Neural progenitor cell (in vitro differentiated cells): Measurements from ENCODE around the gene PPP1R37. TPM values are rescaled to one million over a fixed set of nuclear protein-coding genes. Genes with fewer than 3 reads are reported as not detected.

Experiments
- DNase-seq: peaks from one replicate; pipeline ENCODE4 v3.0.0-alpha.2; 2016; ENCODE audit warnings: low spot score
- H2AFZ ChIP-seq: fragments of 200-600 bp; sonication (generic); replicated peaks from 2 replicates; pipeline ENCODE4 v1.6.1; 2016; ENCODE audit warnings: antibody characterized with exemption
- H3F3A ChIP-seq: fragments of 200-600 bp; sonication (generic); 2 replicates; pipeline ENCODE4 v1.6.1; 2016; ENCODE audit warnings: antibody characterized with exemption, low read depth
- H3K27ac ChIP-seq: fragments of 200-600 bp; sonication (generic); 2 replicates; pipeline ENCODE4 v1.5.1; 2016; ENCODE audit warnings: mild to moderate bottlenecking
- H3K27me3 ChIP-seq: fragments of 200-600 bp; sonication (generic); 2 replicates; pipeline ENCODE4 v1.6.1; 2016; ENCODE audit warnings: mild to moderate bottlenecking, moderate library complexity
- H3K36me3 ChIP-seq: fragments of 200-600 bp; sonication (generic); 2 replicates; pipeline ENCODE4 v1.5.1; 2016
- H3K4me1 ChIP-seq: fragments of 200-600 bp; sonication (generic); 2 replicates; pipeline ENCODE4 v1.6.1; 2016; ENCODE audit warnings: mixed run types
- H3K4me2 ChIP-seq: fragments of 200-600 bp; sonication (generic); 2 replicates; pipeline ENCODE4 v1.6.1; 2016
- H3K4me3 ChIP-seq: fragments of 200-600 bp; sonication (generic); 2 replicates; pipeline ENCODE4 v1.5.1; 2016
- H3K79me2 ChIP-seq: fragments of 200-600 bp; sonication (generic); 2 replicates; pipeline ENCODE4 v1.6.1; 2016; ENCODE audit warnings: low read depth
- H3K9ac ChIP-seq: fragments of 200-600 bp; sonication (generic); 2 replicates; pipeline ENCODE4 v1.6.1; 2016
- H3K9me3 ChIP-seq: fragments of 200-600 bp; sonication (generic); 2 replicates; pipeline ENCODE4 v1.5.1; 2016; ENCODE audit warnings: low read depth
- H4K20me1 ChIP-seq: fragments of 200-600 bp; sonication (generic); 2 replicates; pipeline ENCODE4 v1.6.1; 2016; ENCODE audit warnings: low read depth
- H3K27ac Mint-ChIP-seq: 3 replicates; pipeline ENCODE4 v1.8.0; 2021; ENCODE audit warnings: mixed read lengths
- H3K27me3 Mint-ChIP-seq: 2 replicates; pipeline ENCODE4 v1.8.0; 2022; ENCODE audit warnings: low read depth, mild to moderate bottlenecking, inconsistent platforms, moderate library complexity, mixed read lengths; ENCODE audit not compliant: insufficient read depth
- H3K36me3 Mint-ChIP-seq: 3 replicates; pipeline ENCODE4 v1.8.0; 2021; ENCODE audit warnings: mixed read lengths
- H3K4me1 Mint-ChIP-seq: 3 replicates; pipeline ENCODE4 v1.8.0; 2021; ENCODE audit warnings: mixed read lengths
- H3K4me3 Mint-ChIP-seq: 3 replicates; pipeline ENCODE4 v1.8.0; 2021; ENCODE audit warnings: mild to moderate bottlenecking, moderate library complexity, mixed read lengths
- H3K9me3 Mint-ChIP-seq: 3 replicates; pipeline ENCODE4 v1.8.0; 2020; ENCODE audit warnings: mixed read lengths
- EZH2 ChIP-seq: fragments of 200-600 bp; sonication (generic); IDR thresholded peaks from 2 replicates; pipeline ENCODE4 v1.6.1; 2017; ENCODE audit warnings: antibody characterized with exemption, mild to moderate bottlenecking, moderate library complexity
- EZH2phosphoT487 ChIP-seq: fragments of 200-600 bp; sonication (generic); IDR thresholded peaks from 2 replicates; pipeline ENCODE4 v1.6.1; 2017; ENCODE audit warnings: antibody characterized with exemption
- total RNA-seq: library from RNA; depleted of rRNA; stranded (reverse); fragments of >200 nt; gene quantifications from 2 replicates; pipeline ENCODE4 v1.2.3, GENCODE V29; 2015; ENCODE audit warnings: low replicate concordance
- TF ChIP-seq, protein P1 (sequence below): fragments of 200-600 bp; sonication (generic); IDR thresholded peaks from 2 replicates; pipeline ENCODE4 v1.5.1; 2017; ENCODE audit warnings: antibody characterized with exemption, mild to moderate bottlenecking

PPP1R37 gene, protein sequence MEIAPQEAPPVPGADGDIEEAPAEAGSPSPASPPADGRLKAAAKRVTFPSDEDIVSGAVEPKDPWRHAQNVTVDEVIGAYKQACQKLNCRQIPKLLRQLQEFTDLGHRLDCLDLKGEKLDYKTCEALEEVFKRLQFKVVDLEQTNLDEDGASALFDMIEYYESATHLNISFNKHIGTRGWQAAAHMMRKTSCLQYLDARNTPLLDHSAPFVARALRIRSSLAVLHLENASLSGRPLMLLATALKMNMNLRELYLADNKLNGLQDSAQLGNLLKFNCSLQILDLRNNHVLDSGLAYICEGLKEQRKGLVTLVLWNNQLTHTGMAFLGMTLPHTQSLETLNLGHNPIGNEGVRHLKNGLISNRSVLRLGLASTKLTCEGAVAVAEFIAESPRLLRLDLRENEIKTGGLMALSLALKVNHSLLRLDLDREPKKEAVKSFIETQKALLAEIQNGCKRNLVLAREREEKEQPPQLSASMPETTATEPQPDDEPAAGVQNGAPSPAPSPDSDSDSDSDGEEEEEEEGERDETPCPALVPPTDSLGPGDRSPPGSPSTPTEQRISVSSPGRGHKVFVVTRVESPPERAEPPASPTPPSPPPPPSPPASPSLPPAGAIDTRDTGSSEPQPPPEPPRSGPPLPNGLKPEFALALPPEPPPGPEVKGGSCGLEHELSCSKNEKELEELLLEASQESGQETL
- 8.1 and 34.1 TPM in 2 replicates for total RNA-seq

- H3K4me3 Mint-ChIP-seq, result peak within 1 kb of the TSS; percentile 92
- no peaks in the 10 kb centered on the region for H3K9me3 Mint-ChIP-seq
- H3K9ac ChIP-seq, result peak within 1 kb of the TSS; percentile 97
- peak within 1 kb of the TSS; percentile 99 for H2AFZ ChIP-seq
- peak within 1 kb of the TSS; percentile 100 for H3K27ac Mint-ChIP-seq
- H3K79me2 ChIP-seq, result peaks cover 54% of the 10 kb centered on the region
- peaks cover 17% of the 10 kb centered on the region for H3K4me1 ChIP-seq
- H3K27me3 ChIP-seq, result no peaks in the 10 kb centered on the region
- H3K4me2 ChIP-seq, result peak within 1 kb of the TSS; percentile 100
- H3K9me3 ChIP-seq, result no peaks in the 10 kb centered on the region
- H3K27ac ChIP-seq, result peak within 1 kb of the TSS; percentile 99
- peak; percentile 99 for DNase-seq
- H3K36me3 ChIP-seq, result no peaks in the 10 kb centered on the region
- H4K20me1 ChIP-seq, result peaks cover 47% of the 10 kb centered on the region
- peak within 1 kb of the TSS; percentile 97 for H3K4me3 ChIP-seq
- H3K4me1 Mint-ChIP-seq, result peaks cover 53% of the 10 kb centered on the region
- peaks cover 30% of the 10 kb centered on the region for H3F3A ChIP-seq
- H3K27me3 Mint-ChIP-seq, result peaks cover 11% of the 10 kb centered on the region
- peaks cover 18% of the 10 kb centered on the region for H3K36me3 Mint-ChIP-seq
- TF ChIP-seq, protein P1, sequence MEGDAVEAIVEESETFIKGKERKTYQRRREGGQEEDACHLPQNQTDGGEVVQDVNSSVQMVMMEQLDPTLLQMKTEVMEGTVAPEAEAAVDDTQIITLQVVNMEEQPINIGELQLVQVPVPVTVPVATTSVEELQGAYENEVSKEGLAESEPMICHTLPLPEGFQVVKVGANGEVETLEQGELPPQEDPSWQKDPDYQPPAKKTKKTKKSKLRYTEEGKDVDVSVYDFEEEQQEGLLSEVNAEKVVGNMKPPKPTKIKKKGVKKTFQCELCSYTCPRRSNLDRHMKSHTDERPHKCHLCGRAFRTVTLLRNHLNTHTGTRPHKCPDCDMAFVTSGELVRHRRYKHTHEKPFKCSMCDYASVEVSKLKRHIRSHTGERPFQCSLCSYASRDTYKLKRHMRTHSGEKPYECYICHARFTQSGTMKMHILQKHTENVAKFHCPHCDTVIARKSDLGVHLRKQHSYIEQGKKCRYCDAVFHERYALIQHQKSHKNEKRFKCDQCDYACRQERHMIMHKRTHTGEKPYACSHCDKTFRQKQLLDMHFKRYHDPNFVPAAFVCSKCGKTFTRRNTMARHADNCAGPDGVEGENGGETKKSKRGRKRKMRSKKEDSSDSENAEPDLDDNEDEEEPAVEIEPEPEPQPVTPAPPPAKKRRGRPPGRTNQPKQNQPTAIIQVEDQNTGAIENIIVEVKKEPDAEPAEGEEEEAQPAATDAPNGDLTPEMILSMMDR, result peak; percentile 49
- no peak for TF ChIP-seq EZH2
Observed at GRCh38 chr19:45092747-45093678, at the start of gene PPP1R37. TSS of gene PPP1R37 (plus strand) at chr19:45093179. CDS start at chr19:45093326, 147 bp downstream.

DNA sequence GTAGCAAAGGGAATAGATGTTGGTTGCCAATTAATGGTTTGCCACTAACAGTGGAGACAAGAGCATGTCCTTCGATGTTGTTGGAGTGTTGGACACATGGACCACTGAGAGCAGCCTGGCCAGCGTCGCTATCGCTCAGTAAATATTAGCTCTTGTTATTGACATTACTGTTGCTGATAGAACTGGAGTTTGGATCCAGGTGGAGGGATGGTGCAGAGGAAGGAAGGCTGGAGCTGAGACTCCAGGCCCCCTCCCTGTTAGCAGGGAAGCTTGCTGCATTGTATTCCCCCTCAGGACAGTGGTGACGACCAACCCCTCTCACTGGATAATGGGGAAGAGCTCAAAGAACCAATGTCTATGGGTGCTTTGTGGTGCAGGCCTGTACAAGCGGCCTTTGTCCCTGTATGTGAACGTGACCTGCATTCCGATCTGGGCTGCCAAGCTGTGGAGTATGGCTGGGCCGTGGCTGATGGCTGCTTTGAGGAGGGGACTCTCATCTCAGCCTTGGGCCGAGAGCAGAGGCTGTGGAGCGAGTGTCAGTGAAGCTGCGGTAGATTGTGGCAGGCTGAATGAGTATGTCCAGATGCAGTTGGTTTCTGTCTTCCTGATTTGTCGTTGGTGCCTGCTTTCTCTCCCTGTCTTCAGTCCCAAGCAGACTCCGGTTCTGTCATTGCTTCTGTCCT lies 47.2 kb upstream of the PPP1R37 start:
- Histone ChIP-seq H4K20me1 (peaks cover 92% of the 10 kb centered on the region), H3K9ac (no peak overlapping the region), H3K79me2 (peaks cover 98% of the 10 kb centered on the region), H3K4me3 (no peak overlapping the region), H2AFZ (no peak overlapping the region), H3K36me3 (no peaks in the 10 kb centered on the region), H3K27ac (no peak overlapping the region), H3K9me3 (no peaks in the 10 kb centered on the region), H3K4me1 (no peaks in the 10 kb centered on the region), H3K27me3 (no peaks in the 10 kb centered on the region), H3F3A (no peaks in the 10 kb centered on the region), H3K4me2 (no peak overlapping the region)
- TF ChIP-seq EZH2phosphoT487, result no peak
- no peak for TF ChIP-seq EZH2
- TF ChIP-seq, protein P1, result no peak
- H3K4me1 Mint-ChIP-seq, result peaks cover 7% of the 10 kb centered on the region
- DNase-seq, result no peak
- no peaks in the 10 kb centered on the region for H3K27me3 Mint-ChIP-seq
- H3K27ac Mint-ChIP-seq, result peak overlapping the region; percentile 18
- H3K9me3 Mint-ChIP-seq, result no peaks in the 10 kb centered on the region
- peaks cover 17% of the 10 kb centered on the region for H3K36me3 Mint-ChIP-seq
- no peak overlapping the region for H3K4me3 Mint-ChIP-seq

DNA sequence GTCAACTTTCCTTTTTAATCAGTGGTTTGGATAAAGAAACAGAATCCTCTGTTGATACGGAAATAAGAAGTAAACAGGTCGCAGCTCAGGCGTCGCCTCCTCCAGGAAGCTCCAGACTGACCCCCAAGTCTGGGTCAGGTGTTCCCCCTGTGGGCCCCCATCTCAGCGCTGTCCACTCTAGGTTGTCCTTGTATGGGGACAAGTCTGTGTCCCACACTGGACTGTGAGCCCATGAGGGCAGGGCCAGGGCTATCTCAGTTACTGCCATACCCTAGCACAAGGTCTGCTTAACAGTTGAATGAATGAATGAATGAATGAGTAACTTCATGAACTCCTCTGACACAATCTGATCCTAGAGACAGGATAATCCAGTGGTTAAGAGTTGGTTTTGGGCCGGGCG lies 46.6 kb upstream of the PPP1R37 start:
- Histone ChIP-seq H2AFZ (no peak overlapping the region), H3K36me3 (no peaks in the 10 kb centered on the region), H3K4me3 (no peak overlapping the region), H4K20me1 (peaks cover 92% of the 10 kb centered on the region), H3K4me2 (no peak overlapping the region), H3K9me3 (no peaks in the 10 kb centered on the region), H3F3A (no peaks in the 10 kb centered on the region), H3K27ac (no peak overlapping the region), H3K4me1 (no peaks in the 10 kb centered on the region), H3K27me3 (no peaks in the 10 kb centered on the region), H3K9ac (no peak overlapping the region), H3K79me2 (peaks cover 98% of the 10 kb centered on the region)
- no peak for DNase-seq
- TF ChIP-seq EZH2phosphoT487 (no peak), EZH2 (no peak)
- TF ChIP-seq, protein P1, result no peak
- H3K36me3 Mint-ChIP-seq, result peaks cover 16% of the 10 kb centered on the region
- H3K4me3 Mint-ChIP-seq, result no peak overlapping the region
- H3K4me1 Mint-ChIP-seq, result peaks cover 4% of the 10 kb centered on the region
- no peaks in the 10 kb centered on the region for H3K27me3 Mint-ChIP-seq
- no peak overlapping the region for H3K27ac Mint-ChIP-seq
- H3K9me3 Mint-ChIP-seq, result no peaks in the 10 kb centered on the region
